Immature natural killer cell (primary cell): ENCODE data around the gene PHF3. TPM values are rescaled to one million over a fixed set of nuclear protein-coding genes. Genes with fewer than 3 reads are reported as not detected.
"Not testable (repeated sequence)": the region's sequence is repeated elsewhere in the genome, so short reads cannot be mapped to it uniquely, and the experiment has no call there.

Experiments
- DNase-seq, 3 donors: peaks; one replicate each; pipeline ENCODE4 v3.0.0; 2022; ENCODE audit warnings: mixed read lengths in 1 of 3
- H3K27ac Mint-ChIP-seq, 6 donors: one replicate each; pipeline ENCODE4 v1.8.0; 2020; ENCODE audit warnings: mixed read lengths in 6 of 6, mild to moderate bottlenecking in 5 of 6, inconsistent platforms in 4 of 6, moderate library complexity in 3 of 6
- H3K27me3 Mint-ChIP-seq, 3 donors: one replicate each; pipeline ENCODE4 v1.8.0; 2020 to 2021; ENCODE audit warnings: low read depth in 3 of 3, mild to moderate bottlenecking in 3 of 3, mixed read lengths in 3 of 3, moderate library complexity in 3 of 3, inconsistent platforms in 1 of 3
- H3K36me3 Mint-ChIP-seq, 3 donors: one replicate each; pipeline ENCODE4 v1.8.0; 2020; ENCODE audit warnings: mixed read lengths in 3 of 3, inconsistent platforms in 2 of 3, mild to moderate bottlenecking in 2 of 3
- H3K4me1 Mint-ChIP-seq, 2 donors: one replicate each; pipeline ENCODE4 v1.8.0; 2020; ENCODE audit warnings: inconsistent platforms in 2 of 2, mild to moderate bottlenecking in 2 of 2, mixed read lengths in 2 of 2, moderate library complexity in 1 of 2
- H3K4me3 Mint-ChIP-seq, 5 donors: one replicate each; pipeline ENCODE4 v1.8.0; 2020; ENCODE audit warnings: mild to moderate bottlenecking in 5 of 5, mixed read lengths in 5 of 5, inconsistent platforms in 3 of 5, moderate library complexity in 3 of 5
- H3K9me3 Mint-ChIP-seq, 6 donors: one replicate each; pipeline ENCODE4 v1.8.0; 2020; ENCODE audit warnings: mild to moderate bottlenecking in 6 of 6, mixed read lengths in 6 of 6, inconsistent platforms in 4 of 6, moderate library complexity in 3 of 6
- polyA plus RNA-seq, 3 donors: library from polyadenylated mRNA; unstranded; fragments of 300-500 nt; fragmentation: Illumina TruSeq; gene quantifications; one replicate each; pipeline ENCODE4 v1.2.3, GENCODE V29; 2021

PHF3 gene
- polyA plus RNA-seq, 3 donors from 2014 or later, result 4.9 to 31.9 (median 9.5) TPM

GRCh38 chr6:63690221-63690620 lies 54.6 kb downstream of the PHF3 start:
- no peak for DNase-seq
- Mint-ChIP-seq H3K9me3 (no peaks in the 10 kb centered on the region), H3K4me3 (no peak overlapping the region), H3K27me3 (peaks cover 0 to 1% (median 0%) of the 10 kb centered on the region in 3 donors), H3K27ac (no peak overlapping the region), H3K4me1 (peaks cover 30 to 62% of the 10 kb centered on the region in 2 donors), H3K36me3 (peaks cover 0 to 13% (median 4%) of the 10 kb centered on the region in 3 donors)

GRCh38 chr6:63705707-63706106 lies 70.1 kb downstream of the PHF3 start:
- Mint-ChIP-seq H3K36me3 (peaks cover 18 to 52% (median 24%) of the 10 kb centered on the region in 3 donors), H3K27me3 (no peaks in the 10 kb centered on the region), H3K9me3 (no peaks in the 10 kb centered on the region), H3K4me3 (no peak overlapping the region), H3K27ac (peak overlapping the region in 5 of 6 donors; percentile 0 to 71 (median 26)), H3K4me1 (peaks cover 7 to 27% of the 10 kb centered on the region in 2 donors)
- no peak for DNase-seq

GRCh38 chr6:63706630-63707029 lies 71.0 kb downstream of the PHF3 start:
- no peak for DNase-seq
- H3K9me3 Mint-ChIP-seq, result no peaks in the 10 kb centered on the region
- no peaks in the 10 kb centered on the region for H3K27me3 Mint-ChIP-seq
- peaks cover 28 to 54% (median 29%) of the 10 kb centered on the region in 3 donors for H3K36me3 Mint-ChIP-seq
- peaks cover 7 to 27% of the 10 kb centered on the region in 2 donors for H3K4me1 Mint-ChIP-seq
- H3K27ac Mint-ChIP-seq, result no peak overlapping the region
- H3K4me3 Mint-ChIP-seq, result no peak overlapping the region

GRCh38 chr6:63708631-63709030 lies 73.0 kb downstream of the PHF3 start:
- Mint-ChIP-seq H3K36me3 (peaks cover 42 to 61% (median 44%) of the 10 kb centered on the region in 3 donors), H3K4me3 (no peak overlapping the region), H3K4me1 (peaks cover 8 to 27% of the 10 kb centered on the region in 2 donors)

GRCh38 chr6:63709148-63709547 lies 73.5 kb downstream of the PHF3 start:
- DNase-seq, result no peak
- Mint-ChIP-seq H3K4me1 (peaks cover 8 to 27% of the 10 kb centered on the region in 2 donors), H3K27ac (peak overlapping the region in 1 of 6 donors; percentile 19), H3K9me3 (no peaks in the 10 kb centered on the region), H3K27me3 (peaks cover 0 to 3% (median 0%) of the 10 kb centered on the region in 3 donors), H3K4me3 (no peak overlapping the region), H3K36me3 (peaks cover 41 to 59% (median 44%) of the 10 kb centered on the region in 3 donors)

More at GRCh38 chr6:63708631-63709030, 73.0 kb downstream of the PHF3 start:
- no peaks in the 10 kb centered on the region for H3K9me3 Mint-ChIP-seq
- no peak for DNase-seq
- no peak overlapping the region for H3K27ac Mint-ChIP-seq
- H3K27me3 Mint-ChIP-seq, result peaks cover 0 to 3% (median 0%) of the 10 kb centered on the region in 3 donors

GRCh38 chr6:63713332-63713731 lies 77.7 kb downstream of the PHF3 start:
- Mint-ChIP-seq H3K27ac (peak overlapping the region in 3 of 6 donors; percentile 7 to 66 (median 62)), H3K4me3 (no peak overlapping the region), H3K9me3 (no peaks in the 10 kb centered on the region), H3K4me1 (peaks cover 0 to 2% of the 10 kb centered on the region in 2 donors), H3K27me3 (peaks cover 0 to 3% (median 2%) of the 10 kb centered on the region in 3 donors), H3K36me3 (peaks cover 36 to 45% (median 41%) of the 10 kb centered on the region in 3 donors)
- DNase-seq, result no peak

GRCh38 chr6:63714091-63714490 lies 78.5 kb downstream of the PHF3 start:
- H3K4me3 Mint-ChIP-seq, result no peak overlapping the region
- DNase-seq, result no peak
- peaks cover 0 to 3% (median 2%) of the 10 kb centered on the region in 3 donors for H3K27me3 Mint-ChIP-seq
- peaks cover 0 to 2% of the 10 kb centered on the region in 2 donors for H3K4me1 Mint-ChIP-seq
- H3K27ac Mint-ChIP-seq, result no peak overlapping the region
- peaks cover 36 to 45% (median 41%) of the 10 kb centered on the region in 3 donors for H3K36me3 Mint-ChIP-seq
- H3K9me3 Mint-ChIP-seq, result no peaks in the 10 kb centered on the region

GRCh38 chr6:63716169-63716568 lies 80.6 kb downstream of the PHF3 start:
- H3K4me1 Mint-ChIP-seq, result peaks cover 0 to 2% of the 10 kb centered on the region in 2 donors

GRCh38 chr6:63721181-63721580 lies 85.6 kb downstream of the PHF3 start:
- Mint-ChIP-seq H3K4me1 (no peaks in the 10 kb centered on the region), H3K27ac (no peak overlapping the region), H3K36me3 (peaks cover 0 to 7% (median 0%) of the 10 kb centered on the region in 3 donors), H3K27me3 (no peaks in the 10 kb centered on the region), H3K9me3 (no peaks in the 10 kb centered on the region), H3K4me3 (no peak overlapping the region)
- no peak for DNase-seq

More at GRCh38 chr6:63716169-63716568, 80.6 kb downstream of the PHF3 start:
- DNase-seq, result no peak
- no peak overlapping the region for H3K4me3 Mint-ChIP-seq
- peak overlapping the region in 1 of 6 donors; percentile 49 for H3K27ac Mint-ChIP-seq
- H3K27me3 Mint-ChIP-seq, result peaks cover 0 to 3% (median 2%) of the 10 kb centered on the region in 3 donors
- H3K9me3 Mint-ChIP-seq, result no peaks in the 10 kb centered on the region
- H3K36me3 Mint-ChIP-seq, result peaks cover 23 to 30% (median 26%) of the 10 kb centered on the region in 3 donors

- Mint-ChIP-seq H3K4me1 (no peaks in the 10 kb centered on the region), H3K27me3 (no peaks in the 10 kb centered on the region), H3K27ac (no peak overlapping the region), H3K9me3 (no peaks in the 10 kb centered on the region), H3K36me3 (peaks cover 0 to 2% (median 0%) of the 10 kb centered on the region in 3 donors), H3K4me3 (no peak overlapping the region)
- no peak for DNase-seq
These were observed 89.1 kb downstream of the PHF3 start for GRCh38 chr6:63724721-63725120.

GRCh38 chr6:63730311-63730710 lies 94.7 kb downstream of the PHF3 start:
- no peak overlapping the region for H3K27ac Mint-ChIP-seq
- peaks cover 0 to 7% (median 4%) of the 10 kb centered on the region in 3 donors for H3K36me3 Mint-ChIP-seq
- DNase-seq, result no peak
- H3K4me3 Mint-ChIP-seq, result no peak overlapping the region
- peaks cover 0 to 2% (median 0%) of the 10 kb centered on the region in 3 donors for H3K27me3 Mint-ChIP-seq
- H3K4me1 Mint-ChIP-seq, result no peaks in the 10 kb centered on the region
- H3K9me3 Mint-ChIP-seq, result peaks cover 0 to 2% (median 0%) of the 10 kb centered on the region in 6 donors

- DNase-seq, result no peak
- H3K4me1 Mint-ChIP-seq, result no peaks in the 10 kb centered on the region
- peaks cover 0 to 2% (median 0%) of the 10 kb centered on the region in 3 donors for H3K27me3 Mint-ChIP-seq
- H3K4me3 Mint-ChIP-seq, result no peak overlapping the region
- H3K27ac Mint-ChIP-seq, result no peak overlapping the region
- H3K9me3 Mint-ChIP-seq, result peaks cover 0 to 2% (median 0%) of the 10 kb centered on the region in 6 donors
- H3K36me3 Mint-ChIP-seq, result peaks cover 0 to 7% (median 4%) of the 10 kb centered on the region in 3 donors
These were observed 96.3 kb downstream of the PHF3 start for GRCh38 chr6:63731930-63732329.

GRCh38 chr6:63732336-63732735 lies 96.7 kb downstream of the PHF3 start:
- Mint-ChIP-seq H3K9me3 (peaks cover 0 to 2% (median 0%) of the 10 kb centered on the region in 6 donors), H3K36me3 (peaks cover 0 to 7% (median 4%) of the 10 kb centered on the region in 3 donors), H3K4me1 (no peaks in the 10 kb centered on the region), H3K27me3 (peaks cover 0 to 2% (median 0%) of the 10 kb centered on the region in 3 donors), H3K27ac (no peak overlapping the region), H3K4me3 (no peak overlapping the region)
- no peak for DNase-seq

GRCh38 chr6:63734923-63735322 lies 99.3 kb downstream of the PHF3 start:
- DNase-seq, result no peak
- Mint-ChIP-seq H3K9me3 (peaks cover 0 to 7% (median 4%) of the 10 kb centered on the region in 6 donors), H3K4me3 (no peak overlapping the region), H3K36me3 (peaks cover 0 to 4% (median 3%) of the 10 kb centered on the region in 3 donors), H3K27ac (no peak overlapping the region), H3K4me1 (no peaks in the 10 kb centered on the region), H3K27me3 (peaks cover 0 to 2% (median 0%) of the 10 kb centered on the region in 3 donors)

- H3K36me3 Mint-ChIP-seq, DNase-seq, H3K4me1 Mint-ChIP-seq, H3K9me3 Mint-ChIP-seq, H3K27ac Mint-ChIP-seq, H3K27me3 Mint-ChIP-seq, H3K4me3 Mint-ChIP-seq: not testable (repeated sequence)
These were observed 102.6 kb downstream of the PHF3 start for GRCh38 chr6:63738190-63738589.
